Suprapubic skin (tissue), 3 donors: ENCODE data around the gene RARB.

Source experiments
- POLR2A ChIP-seq, 2 donors: fragments of 450-650 bp; IDR thresholded peaks; one replicate each; pipeline ENCODE4 v1.6.1; 2017; ENCODE audit warnings: antibody characterized with exemption in 2 of 2, mild to moderate bottlenecking in 2 of 2, moderate library complexity in 2 of 2
- TF ChIP-seq, protein P1 (sequence below), 2 donors: fragments of 200-600 bp in 1 of 2; fragments of 450-650 bp in 1 of 2; sonication (generic) in 1 of 2; IDR thresholded peaks; one replicate each; pipeline ENCODE4 v1.5.1; 2016 to 2019; ENCODE audit warnings: antibody characterized with exemption in 2 of 2, mild to moderate bottlenecking in 1 of 2, moderate library complexity in 1 of 2

DNA sequence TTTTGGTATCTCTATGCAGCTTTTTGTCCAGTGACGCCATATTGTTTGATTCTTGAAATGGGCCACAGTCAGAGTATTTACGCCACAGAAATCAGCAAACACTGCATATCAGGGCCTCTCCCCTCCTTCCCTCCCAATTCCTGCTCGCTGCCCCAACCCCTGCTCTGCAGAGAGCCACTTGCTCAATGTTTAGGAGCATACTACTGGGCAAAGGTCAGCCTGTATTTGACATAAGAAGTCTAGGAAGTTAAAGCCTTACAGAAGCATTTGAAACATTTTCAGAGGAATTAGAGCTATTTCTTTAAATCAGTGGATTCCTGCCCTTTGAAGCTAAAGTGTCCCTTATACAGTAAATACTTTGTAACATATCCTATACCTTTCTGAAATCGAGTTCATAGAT, 17.4 kb upstream of the RARB start:
- TF ChIP-seq, protein P1, sequence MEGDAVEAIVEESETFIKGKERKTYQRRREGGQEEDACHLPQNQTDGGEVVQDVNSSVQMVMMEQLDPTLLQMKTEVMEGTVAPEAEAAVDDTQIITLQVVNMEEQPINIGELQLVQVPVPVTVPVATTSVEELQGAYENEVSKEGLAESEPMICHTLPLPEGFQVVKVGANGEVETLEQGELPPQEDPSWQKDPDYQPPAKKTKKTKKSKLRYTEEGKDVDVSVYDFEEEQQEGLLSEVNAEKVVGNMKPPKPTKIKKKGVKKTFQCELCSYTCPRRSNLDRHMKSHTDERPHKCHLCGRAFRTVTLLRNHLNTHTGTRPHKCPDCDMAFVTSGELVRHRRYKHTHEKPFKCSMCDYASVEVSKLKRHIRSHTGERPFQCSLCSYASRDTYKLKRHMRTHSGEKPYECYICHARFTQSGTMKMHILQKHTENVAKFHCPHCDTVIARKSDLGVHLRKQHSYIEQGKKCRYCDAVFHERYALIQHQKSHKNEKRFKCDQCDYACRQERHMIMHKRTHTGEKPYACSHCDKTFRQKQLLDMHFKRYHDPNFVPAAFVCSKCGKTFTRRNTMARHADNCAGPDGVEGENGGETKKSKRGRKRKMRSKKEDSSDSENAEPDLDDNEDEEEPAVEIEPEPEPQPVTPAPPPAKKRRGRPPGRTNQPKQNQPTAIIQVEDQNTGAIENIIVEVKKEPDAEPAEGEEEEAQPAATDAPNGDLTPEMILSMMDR (IDR thresholded peaks at IDR 0.05), result no peak
- TF ChIP-seq POLR2A (IDR thresholded peaks at IDR 0.05), result no peak
